PC-3 (cell line): ENCODE results near the gene B3GAT1. TPM values are rescaled to one million over a fixed set of nuclear protein-coding genes. Genes with fewer than 3 reads are reported as not detected.
"Not testable (repeated sequence)": the region's sequence is repeated elsewhere in the genome, so short reads cannot be mapped to it uniquely, and the experiment has no call there.

Experiments
- ATAC-seq: fragments of 200-7000 bp; cut with Tn5 transposase; 2 replicates; pipeline ENCODE4 v1.9.1; 2020; ENCODE audit warnings: mild to moderate bottlenecking, moderate library complexity
- BruUV-seq: library from RNA; stranded (reverse); fragments of 400-500 nt; replicated peaks from 2 replicates; lab custom pipeline; 2021; lab: Mats Ljungman, UMichigan
- CTCF ChIA-PET: fragments of 300-600 bp; sonication (Branson Sonifier 250); formaldehyde crosslinking; loops from one replicate; lab custom pipeline; 2022; ENCODE audit warnings: antibody characterized with exemption; lab: Charles Lee
- POLR2A ChIA-PET: fragments of 300-600 bp; sonication (Branson Sonifier 250); formaldehyde crosslinking; loops from one replicate; lab custom pipeline; 2022; ENCODE audit warnings: antibody characterized with exemption; ENCODE audit not compliant: unreplicated experiment; lab: Charles Lee
- DNase-seq: peaks from one replicate; pipeline ENCODE4 v3.0.0-alpha.2; 2015
- H2AFZ ChIP-seq: fragments of 300-600 bp; sonication (generic); 2 replicates; pipeline ENCODE4 v1.6.0; 2016; ENCODE audit warnings: antibody characterized with exemption, low read length
- H3F3A ChIP-seq: fragments of 300-600 bp; sonication (generic); one replicate; pipeline ENCODE4 v1.6.0; 2017; ENCODE audit warnings: antibody characterized with exemption, low read length, control low read depth, mild to moderate bottlenecking; ENCODE audit not compliant: unreplicated experiment
- H3K27ac ChIP-seq: fragments of 300-600 bp; sonication (generic); 2 replicates; pipeline ENCODE4 v1.5.1; 2016; ENCODE audit warnings: mild to moderate bottlenecking, low read length
- H3K27me3 ChIP-seq: fragments of 300-600 bp; sonication (generic); 2 replicates; pipeline ENCODE4 v1.6.1; 2016; ENCODE audit warnings: low read length, mixed read lengths
- H3K36me3 ChIP-seq: fragments of 300-600 bp; sonication (generic); 2 replicates; pipeline ENCODE4 v1.6.1; 2016; ENCODE audit warnings: low read depth, mixed run types, low read length, mixed read lengths
- H3K4me1 ChIP-seq: fragments of 300-600 bp; sonication (generic); 2 replicates; pipeline ENCODE4 v1.5.1; 2016; ENCODE audit warnings: low read length; ENCODE audit not compliant: insufficient read depth
- H3K4me2 ChIP-seq: fragments of 300-600 bp; sonication (generic); 2 replicates; pipeline ENCODE4 v1.6.0; 2016; ENCODE audit warnings: low read length
- H3K4me3 ChIP-seq: fragments of 300-600 bp; sonication (generic); 2 replicates; pipeline ENCODE4 v1.5.1; 2016; ENCODE audit warnings: mild to moderate bottlenecking, low read length, mixed read lengths
- H3K79me2 ChIP-seq: fragments of 300-600 bp; sonication (generic); 2 replicates; pipeline ENCODE4 v1.6.1; 2017; ENCODE audit warnings: low read length, mixed read lengths
- H3K9ac ChIP-seq: fragments of 300-600 bp; sonication (generic); 2 replicates; pipeline ENCODE4 v1.6.0; 2016; ENCODE audit warnings: mild to moderate bottlenecking, low read length
- H3K9me2 ChIP-seq: fragments of 300-600 bp; sonication (generic); replicated peaks from 2 replicates; pipeline ENCODE4 v1.6.1; 2016; ENCODE audit warnings: mixed run types, low read length, mixed read lengths
- H3K9me3 ChIP-seq: fragments of 300-600 bp; sonication (generic); 2 replicates; pipeline ENCODE4 v1.6.1; 2016; ENCODE audit warnings: low read length, mixed read lengths
- H4K20me1 ChIP-seq: fragments of 300-600 bp; sonication (generic); 2 replicates; pipeline ENCODE4 v1.6.1; 2016; ENCODE audit warnings: low read length, mixed read lengths
- CTCF ChIP-seq: fragments of 300-600 bp; sonication (generic); conservative IDR thresholded peaks from 2 replicates; pipeline ENCODE4 v1.5.1; 2017; ENCODE audit warnings: antibody characterized with exemption, low read depth, mild to moderate bottlenecking, low read length
- EZH2 ChIP-seq: fragments of 300-600 bp; sonication (generic); IDR thresholded peaks from one replicate; pipeline ENCODE4 v1.6.1; 2017; ENCODE audit warnings: antibody characterized with exemption, mild to moderate bottlenecking, low read length; ENCODE audit not compliant: unreplicated experiment
- EZH2phosphoT487 ChIP-seq: fragments of 300-600 bp; sonication (generic); IDR thresholded peaks from 2 replicates; pipeline ENCODE4 v1.6.1; 2018; ENCODE audit warnings: mild to moderate bottlenecking, antibody characterized with exemption, low read length, borderline replicate concordance
- intact Hi-C: fragments of 100-400 bp; cut with micrococcal nuclease; formaldehyde crosslinking; loops from 2 replicates; pipeline ENCODE4 v1.9.0; 2023
- total RNA-seq: library from RNA; depleted of rRNA; stranded (reverse); fragments of >200 nt; gene quantifications from 2 replicates; pipeline ENCODE4 v1.2.3, GENCODE V29; 2014

The B3GAT1 gene
- total RNA-seq, 1 experiment from 2014 or later: not detected

DNA sequence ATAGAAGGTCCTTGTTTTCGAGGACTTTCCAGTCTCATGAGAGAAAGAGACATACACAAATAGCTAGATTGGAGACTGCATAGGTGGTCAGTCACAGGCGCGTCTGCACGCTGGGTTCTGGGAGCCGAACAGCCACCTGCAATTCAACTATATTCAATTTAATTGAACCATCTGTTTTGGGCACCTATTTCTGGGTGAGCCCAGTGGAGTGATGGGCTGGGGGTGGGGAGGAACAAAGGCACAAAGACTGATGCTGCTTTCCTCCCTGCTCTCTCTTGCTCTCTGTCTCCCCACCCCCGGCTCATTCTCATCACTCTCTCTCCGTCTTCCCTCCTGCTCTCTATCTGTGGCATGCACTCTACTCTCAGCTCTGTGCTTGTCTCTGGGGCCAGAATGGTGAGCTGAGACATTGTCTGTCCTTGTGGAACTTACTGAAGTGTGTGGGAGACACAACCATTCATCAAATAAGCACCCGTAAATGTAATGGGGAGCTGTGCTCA is 48.1 kb upstream of the B3GAT1 start:
- ATAC-seq (no peak), DNase-seq (no peak)
- H3K79me2 ChIP-seq: no peaks in the 10 kb centered on the region
- no peaks in the 10 kb centered on the region for H3K36me3 ChIP-seq
- no peak overlapping the region for H3K4me2 ChIP-seq
- H3K27ac ChIP-seq: no peak overlapping the region
- no peaks in the 10 kb centered on the region for H4K20me1 ChIP-seq
- no peak overlapping the region for H2AFZ ChIP-seq
- ChIA-PET POLR2A (no interaction called here), CTCF (no interaction called here)
- H3K9me2 ChIP-seq: no peaks in the 10 kb centered on the region
- no peak overlapping the region for H3K4me3 ChIP-seq
- H3K27me3 ChIP-seq: peaks cover 16% of the 10 kb centered on the region; the same call in 1 of the 2 replicates
- peaks cover 3% of the 10 kb centered on the region for H3K9me3 ChIP-seq
- no peaks in the 10 kb centered on the region for H3F3A ChIP-seq
- H3K4me1 ChIP-seq: no peaks in the 10 kb centered on the region
- TF ChIP-seq EZH2: no peak
- no peak for TF ChIP-seq EZH2phosphoT487
- no peak for TF ChIP-seq CTCF
- no TSS peak for BruUV-seq
- intact Hi-C loops: no loop called here
- no peak overlapping the region for H3K9ac ChIP-seq

DNA sequence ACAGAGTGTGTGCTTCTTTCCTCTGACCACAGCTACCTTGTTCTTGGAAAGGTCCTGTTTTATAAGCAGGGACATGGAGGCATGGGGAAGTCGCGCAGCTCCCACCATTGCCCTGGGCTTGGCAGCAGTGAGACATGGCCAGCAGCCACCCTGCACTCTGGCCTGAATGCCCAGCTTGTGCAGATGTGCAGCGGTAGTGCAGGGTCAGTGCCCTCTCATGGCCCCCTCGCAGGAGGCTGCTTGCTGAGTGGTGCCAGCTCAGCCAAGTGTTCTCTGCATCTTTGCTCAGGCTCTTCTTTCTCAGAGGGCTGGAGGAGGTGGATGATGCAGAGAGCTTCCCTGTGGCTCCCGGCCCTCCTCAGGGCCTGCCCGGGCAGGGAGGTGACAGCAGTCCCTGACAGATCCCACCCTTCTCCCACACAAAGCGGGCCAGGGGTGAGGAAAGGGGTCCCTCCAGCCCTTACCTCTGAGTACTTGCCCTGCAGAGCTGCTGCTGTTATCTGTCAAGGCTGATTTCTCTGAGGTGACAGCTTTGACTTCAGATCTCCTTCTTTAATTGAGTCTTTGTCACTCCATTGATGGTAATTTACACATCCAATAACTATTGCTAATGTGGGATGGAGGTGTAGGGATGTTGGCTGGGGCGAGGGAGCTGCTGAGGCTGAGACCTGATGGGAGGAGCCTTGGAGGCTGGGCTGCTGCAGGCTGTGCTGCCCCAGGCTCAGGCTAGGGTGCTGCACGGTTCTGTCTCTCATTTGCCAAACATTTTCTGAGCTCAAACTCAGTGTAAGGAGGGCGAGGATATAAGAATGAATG is 47.4 kb upstream of the B3GAT1 start:
- H3K9ac ChIP-seq: no peak overlapping the region
- DNase-seq (no peak), ATAC-seq (no peak)
- ChIA-PET POLR2A (no interaction called here), CTCF (no interaction called here)
- intact Hi-C loops: no loop called here
- H2AFZ ChIP-seq: no peak overlapping the region
- H3K4me1 ChIP-seq: no peaks in the 10 kb centered on the region
- H3K27me3 ChIP-seq: peaks cover 10% of the 10 kb centered on the region; the same call in 1 of the 2 replicates
- no peak overlapping the region for H3K4me3 ChIP-seq
- TF ChIP-seq CTCF (no peak), EZH2phosphoT487 (no peak), EZH2 (no peak)
- no peaks in the 10 kb centered on the region for H3K36me3 ChIP-seq
- no peaks in the 10 kb centered on the region for H3F3A ChIP-seq
- no peaks in the 10 kb centered on the region for H4K20me1 ChIP-seq
- H3K27ac ChIP-seq: no peak overlapping the region
- H3K4me2 ChIP-seq: no peak overlapping the region
- peaks cover 4% of the 10 kb centered on the region for H3K9me3 ChIP-seq
- BruUV-seq: no TSS peak
- no peaks in the 10 kb centered on the region for H3K79me2 ChIP-seq
- no peaks in the 10 kb centered on the region for H3K9me2 ChIP-seq

DNA sequence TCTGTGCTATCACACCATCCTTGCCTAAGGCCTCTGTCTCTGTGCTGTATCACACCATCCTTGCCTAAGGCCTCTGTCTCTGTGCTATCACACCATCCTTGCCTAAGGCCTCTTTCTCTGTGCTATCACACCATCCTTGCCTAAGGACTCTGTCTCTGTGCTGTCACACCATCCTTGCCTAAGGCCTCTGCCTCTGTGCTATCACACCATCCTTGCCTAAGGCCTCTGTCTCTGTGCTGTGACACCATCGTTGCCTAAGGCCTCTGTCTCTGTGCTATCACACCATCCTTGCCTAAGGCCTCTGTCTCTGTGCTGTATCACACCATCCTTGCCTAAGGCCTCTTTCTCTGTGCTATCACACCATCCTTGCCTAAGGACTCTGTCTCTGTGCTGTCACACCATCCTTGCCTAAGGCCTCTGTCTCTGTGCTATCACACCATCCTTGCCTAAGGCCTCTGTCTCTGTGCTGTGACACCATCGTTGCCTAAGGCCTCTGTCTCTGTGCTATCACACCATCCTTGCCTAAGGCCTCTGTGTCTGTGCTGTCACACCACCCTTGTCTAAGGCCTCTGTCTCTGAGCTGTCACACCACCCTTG is 45.5 kb upstream of the B3GAT1 start:
- ATAC-seq, POLR2A ChIA-PET, H3K9ac ChIP-seq, intact Hi-C loops, H3K4me1 ChIP-seq, H3K27ac ChIP-seq, H2AFZ ChIP-seq, H3K79me2 ChIP-seq, H3K4me3 ChIP-seq, H3K4me2 ChIP-seq, H4K20me1 ChIP-seq, BruUV-seq, DNase-seq, H3K36me3 ChIP-seq, H3F3A ChIP-seq, H3K9me2 ChIP-seq, H3K27me3 ChIP-seq, CTCF ChIA-PET: not testable (repeated sequence)
- H3K9me3 ChIP-seq: peaks cover 11% of the 10 kb centered on the region
